B cell (primary cell): ENCODE measurements around the gene NOTCH3. TPM values are rescaled to one million over a fixed set of nuclear protein-coding genes. Genes with fewer than 3 reads are reported as not detected.

Source experiments
- ATAC-seq: fragments of 200-7000 bp; cut with Tn5 transposase; one replicate; pipeline ENCODE4 v1.10.0; 2021; ENCODE audit warnings: low read depth, mild to moderate bottlenecking, moderate number of reproducible peaks, moderate library complexity
- CTCF ChIA-PET: fragments of 350-600 bp; sonication (Branson Sonifier 250); formaldehyde crosslinking; loops from one replicate; lab custom pipeline; 2021; ENCODE audit warnings: antibody characterized with exemption, inconsistent platforms; lab: Charles Lee
- POLR2A ChIA-PET: fragments of 350-600 bp; sonication (Branson Sonifier 250); formaldehyde crosslinking; loops from one replicate; lab custom pipeline; 2021; ENCODE audit warnings: antibody characterized with exemption; lab: Charles Lee
- DNase-seq: peaks from one replicate; pipeline ENCODE4 v3.0.0; 2013
- H2AFZ ChIP-seq: 2 replicates; pipeline ENCODE4 v1.6.1; 2012; ENCODE audit warnings: mild to moderate bottlenecking, low read depth, low read length; ENCODE audit not compliant: insufficient read depth, poor library complexity, severe bottlenecking
- H3K27ac ChIP-seq, 2 donors: 1 replicate in 1 of 2; 2 replicates in 1 of 2; pipeline ENCODE4 v1.5.1; 2012 to 2013; ENCODE audit warnings: low read length in 2 of 2, mild to moderate bottlenecking in 2 of 2, moderate library complexity in 1 of 2
- H3K27me3 ChIP-seq, 4 experiments: fragments of 200-600 bp in 1 of 4; sonication (generic) in 1 of 4; replicated peaks in 1 of 4; 1 replicate in 2 of 4; 2 replicates in 2 of 4; pipeline versions ENCODE4 v1.6.1 to v1.7.0; 2013 to 2016; ENCODE audit warnings: low read length in 3 of 4, mild to moderate bottlenecking in 2 of 4, mixed read lengths in 1 of 4, moderate library complexity in 1 of 4; ENCODE audit not compliant: insufficient read depth in 4 of 4, control insufficient read depth in 3 of 4; ENCODE audit errors: control extremely low read depth in 1 of 4
- H3K36me3 ChIP-seq, 2 experiments: replicated peaks in 1 of 2; 1 replicate in 1 of 2; 2 replicates in 1 of 2; pipeline versions ENCODE4 v1.6.1 to v1.7.1; 2013; ENCODE audit warnings: low read length in 1 of 2; ENCODE audit not compliant: insufficient read depth in 2 of 2, control insufficient read depth in 1 of 2; ENCODE audit errors: control extremely low read depth in 1 of 2, extremely low read depth in 1 of 2
- H3K4me1 ChIP-seq, 2 donors: fragments of 200-600 bp in 1 of 2; sonication (generic) in 1 of 2; 1 replicate in 1 of 2; 2 replicates in 1 of 2; pipeline versions ENCODE4 v1.5.1 to v1.6.1; 2013 to 2017; ENCODE audit warnings: low read length in 2 of 2; ENCODE audit not compliant: control insufficient read depth in 2 of 2, insufficient read depth in 2 of 2
- H3K4me2 ChIP-seq: replicated peaks from 2 replicates; pipeline ENCODE3; 2012; ENCODE audit warnings: mild to moderate bottlenecking, low read depth, low read length; ENCODE audit not compliant: poor library complexity, severe bottlenecking
- H3K4me3 ChIP-seq, 5 experiments: fragments of 200-600 bp in 1 of 5; sonication (generic) in 1 of 5; 1 replicate in 3 of 5; 2 replicates in 2 of 5; pipeline versions ENCODE4 v1.5.1 to v1.7.0; 2011 to 2016; ENCODE audit warnings: low read length in 4 of 5, mild to moderate bottlenecking in 4 of 5, low read depth in 2 of 5, control low read depth in 1 of 5, moderate library complexity in 1 of 5; ENCODE audit not compliant: insufficient read depth in 1 of 5; ENCODE audit errors: control extremely low read depth in 1 of 5, extremely low read depth in 1 of 5
- H3K79me2 ChIP-seq: fragments of 200-600 bp; sonication (generic); one replicate; pipeline ENCODE4 v1.6.0; 2016; ENCODE audit warnings: low read length; ENCODE audit not compliant: control insufficient read depth, insufficient read depth
- H3K9ac ChIP-seq: fragments of 200-600 bp; sonication (generic); 2 replicates; pipeline ENCODE4 v1.6.1; 2017; ENCODE audit warnings: mild to moderate bottlenecking, low read length, moderate library complexity
- H3K9me3 ChIP-seq, 3 donors: one replicate each; pipeline versions ENCODE4 v1.6.1 to v1.7.1; 2013; ENCODE audit warnings: low read length in 2 of 3; ENCODE audit not compliant: control insufficient read depth in 2 of 3, insufficient read depth in 1 of 3; ENCODE audit errors: control extremely low read depth in 1 of 3
- H4K20me1 ChIP-seq: 2 replicates; pipeline ENCODE4 v1.6.0; 2012; ENCODE audit warnings: mild to moderate bottlenecking, low read length; ENCODE audit not compliant: insufficient read depth, control insufficient read depth, poor library complexity, severe bottlenecking
- H3K27ac Mint-ChIP-seq: one replicate; pipeline ENCODE4 v1.8.0; 2021; ENCODE audit warnings: mixed read lengths
- H3K27me3 Mint-ChIP-seq: one replicate; pipeline ENCODE4 v1.8.0; 2021; ENCODE audit warnings: mixed read lengths
- H3K4me1 Mint-ChIP-seq: one replicate; pipeline ENCODE4 v1.8.0; 2021; ENCODE audit warnings: mixed read lengths
- H3K4me3 Mint-ChIP-seq: one replicate; pipeline ENCODE4 v1.8.0; 2021; ENCODE audit warnings: mixed read lengths
- H3K9me3 Mint-ChIP-seq: one replicate; pipeline ENCODE4 v1.8.0; 2022; ENCODE audit warnings: mixed read lengths; ENCODE audit not compliant: insufficient read depth
- EZH2 ChIP-seq: IDR thresholded peaks from 2 replicates; pipeline ENCODE4 v1.6.1; 2012; ENCODE audit warnings: borderline replicate concordance, low read depth, mild to moderate bottlenecking, moderate library complexity, low read length; ENCODE audit not compliant: insufficient read depth, poor library complexity, severe bottlenecking
- WGBS: methylation state at CpG from one replicate; pipeline ENCODE4 v1.1.5; 2013; ENCODE audit warnings: missing lambda C conversion rate; ENCODE audit not compliant: insufficient coverage; 5-methylcytosine and 5-hydroxymethylcytosine counted together
- intact Hi-C: fragments of 100-400 bp; cut with micrococcal nuclease; formaldehyde crosslinking; loops from one replicate; pipeline ENCODE4 v1.10.0; 2022
- polyA plus RNA-seq: library from polyadenylated mRNA; depleted of rRNA; stranded (reverse); fragments of >200 nt; gene quantifications from 2 replicates; pipeline ENCODE4 v1.2.3, GENCODE V29; 2012
- total RNA-seq, 2 donors: library from RNA; stranded (reverse); fragments of 120-200 nt in 1 of 2; gene quantifications; 1 replicate in 1 of 2; 2 replicates in 1 of 2; pipeline versions ENCODE4 v1.2.3 to v1.2.4, GENCODE V29; 2013 to 2022
- TF ChIP-seq, protein P1 (sequence below): fragments of 200-600 bp; IDR thresholded peaks from one replicate; pipeline ENCODE4 v1.8.0; 2022; ENCODE audit warnings: antibody characterized with exemption, mild to moderate bottlenecking

The NOTCH3 gene
- total and polyA plus RNA-seq, 2 donors (not counting 1 experiment from before 2014, with no cell fraction given): 0.01 to 0.05 TPM

DNA sequence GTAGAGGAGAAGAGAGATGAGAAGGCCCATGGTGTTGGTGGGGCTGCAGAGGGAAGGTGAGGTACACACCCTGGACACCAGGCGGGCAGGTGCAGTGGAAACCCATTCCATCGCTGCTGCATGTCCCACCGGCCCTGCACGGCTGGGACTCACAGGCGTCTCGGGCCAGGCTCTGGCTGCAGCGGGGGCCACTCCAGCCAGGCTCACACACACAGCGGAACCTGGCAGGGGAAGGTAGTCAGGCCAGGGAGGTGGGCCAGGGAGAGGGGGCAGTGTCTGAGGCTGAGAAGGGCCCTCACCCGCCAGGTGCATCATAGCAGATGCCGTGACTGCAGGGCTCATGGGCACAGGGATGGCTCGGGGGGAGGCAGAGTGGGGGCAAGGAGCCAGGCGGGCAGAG, 15.6 kb downstream of the NOTCH3 start:
- POLR2A ChIA-PET: no interaction called here
- Histone ChIP-seq H3K4me3 (no peak overlapping the region), H3K9me3 (peaks cover 0 to 9% (median 0%) of the 10 kb centered on the region in 3 donors), H3K79me2 (no peaks in the 10 kb centered on the region), H3K9ac (no peak overlapping the region), H3K4me2 (no peak overlapping the region), H3K27me3 (no peaks in the 10 kb centered on the region), H2AFZ (no peak overlapping the region), H3K36me3 (no peaks in the 10 kb centered on the region), H3K27ac (no peak overlapping the region), H3K4me1 (no peaks in the 10 kb centered on the region), H4K20me1 (no peaks in the 10 kb centered on the region)
- peaks cover 1% of the 10 kb centered on the region for H3K4me1 Mint-ChIP-seq
- intact Hi-C loops: no loop called here
- H3K27ac Mint-ChIP-seq: no peak overlapping the region
- ATAC-seq: no peak
- WGBS: 98% methylated on average over 12 of the region's 12 CpGs
- no peak for DNase-seq
- CTCF ChIA-PET: no interaction called here
- TF ChIP-seq EZH2: no peak
- TF ChIP-seq, protein P1, sequence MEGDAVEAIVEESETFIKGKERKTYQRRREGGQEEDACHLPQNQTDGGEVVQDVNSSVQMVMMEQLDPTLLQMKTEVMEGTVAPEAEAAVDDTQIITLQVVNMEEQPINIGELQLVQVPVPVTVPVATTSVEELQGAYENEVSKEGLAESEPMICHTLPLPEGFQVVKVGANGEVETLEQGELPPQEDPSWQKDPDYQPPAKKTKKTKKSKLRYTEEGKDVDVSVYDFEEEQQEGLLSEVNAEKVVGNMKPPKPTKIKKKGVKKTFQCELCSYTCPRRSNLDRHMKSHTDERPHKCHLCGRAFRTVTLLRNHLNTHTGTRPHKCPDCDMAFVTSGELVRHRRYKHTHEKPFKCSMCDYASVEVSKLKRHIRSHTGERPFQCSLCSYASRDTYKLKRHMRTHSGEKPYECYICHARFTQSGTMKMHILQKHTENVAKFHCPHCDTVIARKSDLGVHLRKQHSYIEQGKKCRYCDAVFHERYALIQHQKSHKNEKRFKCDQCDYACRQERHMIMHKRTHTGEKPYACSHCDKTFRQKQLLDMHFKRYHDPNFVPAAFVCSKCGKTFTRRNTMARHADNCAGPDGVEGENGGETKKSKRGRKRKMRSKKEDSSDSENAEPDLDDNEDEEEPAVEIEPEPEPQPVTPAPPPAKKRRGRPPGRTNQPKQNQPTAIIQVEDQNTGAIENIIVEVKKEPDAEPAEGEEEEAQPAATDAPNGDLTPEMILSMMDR: no peak
- H3K4me3 Mint-ChIP-seq: no peak overlapping the region
- H3K27me3 Mint-ChIP-seq: peaks cover 6% of the 10 kb centered on the region
- H3K9me3 Mint-ChIP-seq: peaks cover 2% of the 10 kb centered on the region

DNA sequence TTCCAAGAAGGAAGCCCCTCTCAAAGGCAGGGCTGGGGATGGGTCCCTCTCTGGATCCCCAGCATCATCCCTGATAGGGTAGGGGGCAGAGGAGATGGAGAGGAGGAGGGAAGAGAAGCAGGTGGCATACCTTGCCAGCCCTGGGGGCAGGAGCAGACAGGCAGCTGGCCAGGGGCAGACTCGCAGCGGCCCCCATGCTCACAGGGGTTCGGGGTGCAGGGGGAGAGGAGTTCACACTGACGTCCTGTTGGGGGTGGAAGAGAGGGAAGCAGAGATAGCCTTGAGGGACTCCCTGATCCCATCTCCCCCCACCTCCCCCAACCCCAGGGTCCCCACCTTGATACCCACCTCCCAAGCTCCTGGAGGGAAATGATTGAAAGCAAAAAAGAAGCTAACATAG, 16.0 kb downstream of the NOTCH3 start:
- POLR2A ChIA-PET: no interaction called here
- CTCF ChIA-PET: no interaction called here

More for the DNA sequence above, 16.0 kb downstream of the NOTCH3 start:
- TF ChIP-seq, protein P1: no peak
- no peak for TF ChIP-seq EZH2
- ATAC-seq (no peak), DNase-seq (no peak)
- Histone ChIP-seq H3K79me2 (no peaks in the 10 kb centered on the region), H2AFZ (no peak overlapping the region), H3K9ac (no peak overlapping the region), H3K4me3 (no peak overlapping the region), H3K27ac (no peak overlapping the region), H3K4me2 (no peak overlapping the region), H3K4me1 (no peaks in the 10 kb centered on the region), H3K9me3 (peaks cover 0 to 9% (median 0%) of the 10 kb centered on the region in 3 donors), H3K27me3 (peaks cover 0 to 4% (median 0%) of the 10 kb centered on the region in 4 experiments), H3K36me3 (no peaks in the 10 kb centered on the region), H4K20me1 (no peaks in the 10 kb centered on the region)
- Mint-ChIP-seq H3K4me3 (no peak overlapping the region), H3K27me3 (peaks cover 10% of the 10 kb centered on the region), H3K4me1 (peaks cover 2% of the 10 kb centered on the region), H3K27ac (no peak overlapping the region), H3K9me3 (peaks cover 2% of the 10 kb centered on the region)
- no CpG with 5 or more reads among the region's 4 CpGs for WGBS
- intact Hi-C loops: no loop called here
